Fibroblast of peridontal ligament (primary cell): ENCODE results near the gene DDX59.
"Not testable (repeated sequence)": the region's sequence is repeated elsewhere in the genome, so short reads cannot be mapped to it uniquely, and the experiment has no call there.

ENCODE experiments used
- DNase-seq: peaks from one replicate; pipeline ENCODE4 v3.0.0-alpha.2; 2010; ENCODE audit errors: extremely low read depth

The DDX59 gene

DNA sequence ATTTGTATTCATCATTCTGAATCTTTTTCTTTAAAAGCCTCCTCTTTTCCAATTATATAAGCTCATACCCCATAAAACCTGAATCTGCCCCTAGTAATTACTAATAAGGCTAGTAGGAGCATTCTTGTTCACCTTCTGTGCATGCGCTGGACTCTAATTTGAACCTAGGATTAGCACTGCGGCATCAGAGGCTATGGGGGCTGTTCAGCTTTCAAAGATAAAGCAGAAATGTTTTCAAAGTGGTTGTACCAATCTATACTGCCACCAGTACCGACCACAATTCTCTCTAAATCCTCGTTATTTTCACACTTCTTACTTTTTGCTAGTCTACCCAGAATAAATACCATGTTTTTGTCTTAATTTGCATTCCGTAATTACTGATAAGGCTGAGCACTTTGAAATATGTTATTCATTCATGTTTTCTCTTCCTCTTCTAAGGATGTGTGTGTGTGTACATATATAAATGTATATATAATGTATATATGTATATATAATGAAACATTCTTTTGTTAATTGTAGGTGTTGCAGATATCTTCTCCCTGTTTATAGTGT, 1.6 kb upstream of the DDX59 start:
- no peak for DNase-seq

DNA sequence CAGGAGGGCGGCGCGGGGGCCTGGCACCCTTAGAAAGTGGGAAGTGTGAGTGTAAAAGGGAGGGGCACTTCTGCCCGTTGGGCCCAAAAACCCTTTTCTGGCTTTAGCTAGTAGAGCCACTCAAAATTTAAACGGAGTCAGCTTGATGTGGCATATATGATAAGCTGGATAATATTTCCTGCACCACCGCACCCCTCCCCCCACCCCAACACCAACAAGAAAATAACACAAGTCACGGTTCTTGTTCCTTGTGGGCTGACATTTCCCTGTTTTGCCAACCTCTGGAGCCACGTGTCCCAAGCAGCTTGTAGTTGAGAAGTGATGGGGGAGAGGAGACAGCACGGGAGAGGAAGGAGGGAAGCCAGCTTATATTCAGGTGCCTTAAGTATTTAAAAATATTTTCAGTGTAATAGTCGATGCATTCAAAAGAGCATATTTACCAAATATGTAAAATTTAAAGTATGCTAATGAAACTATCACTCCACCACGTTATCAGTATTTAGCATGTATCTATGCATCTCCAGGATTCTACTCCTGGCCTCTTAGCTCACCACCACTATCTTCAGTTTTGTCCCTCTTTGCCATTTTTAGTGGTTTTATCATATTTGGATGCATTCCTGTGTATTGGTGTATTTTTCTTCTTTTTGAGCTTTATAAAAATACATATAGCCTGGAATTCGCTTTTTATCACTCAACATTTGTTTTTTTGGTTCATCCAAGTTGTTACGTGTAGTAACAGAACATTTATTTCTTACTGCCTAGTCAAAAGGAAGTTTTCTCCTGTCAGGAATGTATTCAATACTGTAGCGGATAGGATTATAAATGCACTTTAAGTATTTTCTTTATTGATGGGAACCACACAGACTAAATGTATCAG, 773 bp upstream of the DDX59 start:
- peak; percentile 73 for DNase-seq

DNA sequence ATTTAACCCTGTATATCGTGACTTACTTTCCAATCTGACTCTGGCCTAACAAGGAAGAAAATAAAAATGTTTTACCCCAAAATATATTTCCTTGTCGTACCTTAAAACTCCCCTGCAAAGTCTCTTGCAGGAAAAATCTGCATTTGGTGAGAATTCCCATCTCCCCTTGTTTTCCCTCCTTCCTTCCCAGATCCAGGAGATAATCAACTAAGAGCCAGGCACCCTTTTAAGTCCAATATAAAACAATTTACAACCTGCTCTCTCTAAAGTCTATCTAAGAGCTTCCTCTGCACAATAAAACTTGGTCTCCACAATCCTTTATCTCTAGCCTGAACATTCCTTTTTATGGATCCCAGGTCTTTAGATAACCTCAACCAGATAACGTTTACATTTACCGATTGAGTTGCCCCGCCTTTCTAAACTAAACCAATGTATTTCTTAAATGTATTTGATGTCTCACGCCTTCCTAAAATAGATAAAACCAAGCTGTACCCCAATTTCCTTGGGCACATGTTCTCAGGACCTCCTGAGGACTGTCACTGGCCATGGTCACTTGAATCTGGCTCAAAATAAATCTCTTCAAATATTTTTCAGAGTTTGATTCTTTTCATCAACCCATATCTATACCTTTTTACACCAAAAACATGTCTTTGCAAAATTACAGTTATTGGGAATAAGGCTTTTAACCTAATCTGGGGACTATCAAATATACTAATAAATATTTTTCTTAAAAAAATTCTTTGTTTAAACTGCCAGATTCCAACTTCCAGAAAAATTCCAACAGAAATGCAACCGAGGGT, 993 bp downstream of the DDX59 start:
- peak; percentile 8 for DNase-seq

DNA sequence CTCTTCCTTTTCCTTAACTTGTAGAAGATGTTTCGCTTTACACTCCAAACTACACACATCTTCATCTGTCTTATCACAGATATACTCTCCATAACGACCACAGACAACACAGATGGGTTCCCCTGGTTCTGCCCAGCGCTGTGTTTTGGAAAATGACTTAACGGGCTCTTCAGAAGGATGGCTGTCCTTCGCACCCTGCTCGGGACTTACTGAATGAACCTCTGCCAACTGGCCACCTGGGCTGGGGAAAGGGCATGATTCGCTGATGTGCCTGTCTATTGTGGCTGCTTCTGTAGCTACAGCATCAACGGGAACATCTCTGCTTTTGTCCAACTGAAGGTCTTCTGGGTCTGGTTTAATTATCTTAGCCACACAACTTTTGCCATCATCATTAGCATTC, 3.4 kb downstream of the DDX59 start:
- DNase-seq, result no peak

DNA sequence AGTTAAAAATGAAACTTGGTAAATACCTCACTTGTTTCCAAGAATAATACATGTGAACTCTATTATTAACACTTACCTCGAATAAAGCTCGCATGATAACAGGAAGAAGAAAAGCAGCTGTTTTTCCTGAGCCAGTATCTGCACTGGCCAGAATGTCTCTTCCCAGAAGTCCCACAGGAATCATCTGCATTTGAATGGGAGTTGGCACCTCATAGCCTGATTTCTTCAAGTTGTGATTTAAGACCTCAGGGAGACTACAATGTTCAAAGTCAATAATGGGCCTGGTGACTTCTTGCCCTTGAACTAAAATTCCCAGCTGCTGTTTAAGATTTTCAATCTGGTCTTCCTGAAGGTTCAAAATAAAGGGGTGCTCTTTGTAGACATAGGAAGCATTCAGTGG, 3.8 kb downstream of the DDX59 start:
- no peak for DNase-seq

DNA sequence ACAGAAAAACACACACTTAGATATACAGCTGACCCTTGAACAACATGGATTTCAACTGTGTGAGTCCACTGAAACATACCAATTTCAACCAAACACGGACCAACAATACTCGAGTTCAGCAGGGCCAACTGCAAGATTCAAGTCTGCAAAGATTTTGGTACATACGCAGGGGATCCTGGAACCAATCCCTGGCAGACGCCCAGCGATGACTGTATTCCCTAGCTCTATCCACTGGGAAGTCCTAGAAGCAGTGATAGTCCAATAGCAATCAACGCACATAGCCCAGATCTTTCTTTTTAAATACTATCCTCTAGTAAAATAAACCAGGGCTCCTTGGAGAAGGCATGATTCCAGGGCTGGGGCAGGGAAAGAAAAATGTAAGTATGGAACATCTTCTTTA, 9.0 kb downstream of the DDX59 start:
- no peak for DNase-seq

DNA sequence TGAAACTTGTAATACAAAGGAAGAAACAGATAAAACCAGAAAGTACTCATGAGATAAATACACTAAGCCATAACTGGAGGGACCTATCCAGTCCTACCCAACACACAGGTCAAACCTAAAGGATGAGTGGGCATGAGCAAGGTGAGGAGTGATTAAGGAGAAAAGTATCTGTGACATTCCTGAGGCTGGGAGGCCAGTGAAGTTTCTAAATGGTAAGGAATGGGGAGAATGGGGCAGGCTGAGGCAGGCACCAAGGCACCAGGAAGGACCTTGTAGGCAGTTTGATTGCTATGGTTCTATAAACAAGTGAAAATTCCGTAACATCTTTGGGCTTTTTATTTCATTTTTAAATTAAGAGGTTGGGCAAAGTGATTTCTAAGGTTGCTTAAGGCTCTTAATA, 10.4 kb downstream of the DDX59 start:
- DNase-seq, result no peak

DNA sequence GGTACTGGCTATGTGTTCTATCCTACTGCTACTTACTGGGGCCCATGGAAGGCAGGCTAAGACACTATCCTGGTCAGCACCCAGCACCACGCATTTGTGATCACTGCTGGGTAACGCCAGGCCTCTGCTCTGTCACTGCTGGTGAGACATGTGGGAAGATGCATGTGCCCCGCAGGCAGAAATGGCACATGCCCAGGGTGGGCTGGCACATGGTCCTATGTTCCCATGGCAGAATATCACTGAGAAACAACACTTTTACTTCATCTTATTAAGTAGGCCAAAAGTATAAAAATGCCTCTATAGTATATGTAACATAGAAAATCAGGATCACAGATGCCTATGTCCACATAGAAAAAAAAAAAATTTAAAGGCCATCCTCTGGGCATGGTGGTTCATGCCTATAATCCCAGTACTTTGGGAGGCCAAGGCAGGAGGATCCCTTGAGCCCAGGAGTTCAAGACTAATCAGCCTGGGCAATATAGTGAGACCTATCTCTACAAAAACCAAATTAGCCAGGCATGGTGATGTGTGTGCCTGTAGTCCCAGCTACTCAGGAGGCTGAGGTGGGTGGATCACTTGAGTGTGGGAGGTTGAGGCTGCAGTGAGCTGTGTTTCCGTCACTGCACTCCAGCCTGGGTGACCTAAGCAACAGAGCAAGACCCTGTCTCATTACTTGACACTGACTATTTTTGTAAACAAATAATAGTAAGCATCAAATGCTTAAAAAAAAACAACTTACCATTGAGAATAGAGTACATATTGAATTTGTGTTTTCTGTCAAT, 11.5 kb downstream of the DDX59 start:
- DNase-seq, result no peak

DNA sequence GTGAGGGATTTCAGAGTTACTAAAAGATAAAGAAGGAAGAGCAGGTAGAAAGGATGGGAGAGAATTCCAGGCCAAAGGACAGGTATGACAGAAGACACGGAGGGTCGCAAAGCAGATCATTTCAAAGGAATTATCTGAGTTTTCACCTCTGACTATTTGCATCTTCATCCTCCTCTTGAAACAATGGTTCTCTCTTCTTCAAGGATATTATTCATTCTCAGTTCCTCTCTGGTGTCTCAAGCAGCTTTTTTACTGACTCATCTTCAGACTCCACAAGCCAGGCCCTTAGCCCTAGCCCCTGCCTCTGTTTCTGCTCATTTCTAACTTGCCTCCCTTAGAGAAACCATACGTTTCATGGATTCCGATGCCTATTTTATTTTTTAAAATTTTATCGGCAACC, 15.0 kb downstream of the DDX59 start:
- no peak for DNase-seq

DNA sequence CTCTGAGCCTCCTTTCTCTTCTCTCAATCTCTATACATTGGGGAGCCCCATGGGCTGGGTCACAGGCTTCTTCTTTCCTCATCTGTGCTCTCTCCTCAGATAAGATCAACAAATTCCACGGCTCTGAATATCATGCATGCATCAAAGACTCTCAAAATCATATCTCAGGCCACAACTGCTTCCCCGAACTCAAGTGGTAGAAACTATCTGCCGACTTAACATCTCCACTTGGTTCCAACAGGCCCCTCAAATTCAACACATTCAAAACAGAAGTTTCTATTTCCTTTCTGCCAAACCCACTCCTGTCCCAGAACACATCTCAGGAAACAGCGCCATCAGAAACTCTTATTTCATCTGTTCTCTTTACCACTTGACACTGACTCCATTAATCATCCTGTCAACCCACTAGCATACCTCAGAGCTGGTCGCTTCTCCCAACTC, 16.7 kb downstream of the DDX59 start:
- DNase-seq, result no peak

DNA sequence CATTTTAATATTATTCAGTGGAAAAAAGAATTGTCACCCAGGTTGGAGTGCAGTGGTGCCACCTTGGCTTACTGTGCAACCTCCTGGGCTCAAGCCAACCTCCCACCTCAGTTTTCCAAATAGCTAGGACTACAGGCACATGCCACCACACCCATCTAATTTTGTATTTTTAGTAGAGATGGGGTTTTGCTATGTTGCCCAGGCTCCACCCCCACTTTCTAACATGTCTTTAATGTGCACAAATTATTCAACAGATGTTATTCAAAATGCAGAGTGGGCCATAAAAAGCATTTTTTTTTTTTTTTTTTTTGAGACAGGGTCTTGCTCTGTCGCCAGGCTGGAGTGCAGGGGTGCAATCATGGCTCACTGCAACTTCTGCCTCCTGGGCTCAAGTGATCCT, 17.3 kb downstream of the DDX59 start:
- DNase-seq, result no peak

DNA sequence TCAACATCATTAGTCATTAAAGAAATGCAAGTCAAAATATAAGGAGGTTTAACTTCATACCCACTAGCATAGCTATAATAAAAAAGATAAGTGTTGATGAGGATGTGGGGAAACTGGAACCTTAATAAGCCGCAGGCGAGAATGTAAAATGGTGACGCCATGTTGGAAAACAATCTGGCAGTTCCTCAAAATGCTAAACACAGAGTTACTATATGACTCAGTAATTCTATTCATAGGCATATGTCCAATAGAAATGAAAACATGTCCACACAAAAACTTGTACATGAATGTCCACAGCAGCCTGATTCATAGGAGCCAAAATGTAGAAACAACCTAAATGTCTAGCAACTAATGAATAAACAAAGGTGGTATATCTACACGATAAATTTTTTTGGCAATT, 23.2 kb downstream of the DDX59 start:
- DNase-seq, result no peak

DNA sequence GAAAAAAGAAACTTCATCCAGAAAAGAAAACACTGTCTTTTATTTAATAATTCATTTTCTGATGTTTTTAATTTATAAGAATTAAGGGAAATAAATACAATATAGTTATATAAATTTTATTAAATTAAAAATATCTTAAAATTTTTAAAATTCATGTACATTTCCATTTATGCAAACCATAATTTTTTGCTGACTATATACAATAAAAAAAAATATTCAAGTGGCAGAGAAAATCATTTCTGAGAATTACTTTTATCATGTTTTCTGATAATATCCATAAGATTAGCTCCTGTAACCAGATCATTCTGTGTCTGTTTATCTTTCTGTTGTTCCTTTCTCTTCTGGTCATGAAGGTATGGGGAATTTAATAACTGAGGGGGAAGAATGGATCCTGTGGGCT, 25.7 kb downstream of the DDX59 start:
- DNase-seq, result no peak

DNA sequence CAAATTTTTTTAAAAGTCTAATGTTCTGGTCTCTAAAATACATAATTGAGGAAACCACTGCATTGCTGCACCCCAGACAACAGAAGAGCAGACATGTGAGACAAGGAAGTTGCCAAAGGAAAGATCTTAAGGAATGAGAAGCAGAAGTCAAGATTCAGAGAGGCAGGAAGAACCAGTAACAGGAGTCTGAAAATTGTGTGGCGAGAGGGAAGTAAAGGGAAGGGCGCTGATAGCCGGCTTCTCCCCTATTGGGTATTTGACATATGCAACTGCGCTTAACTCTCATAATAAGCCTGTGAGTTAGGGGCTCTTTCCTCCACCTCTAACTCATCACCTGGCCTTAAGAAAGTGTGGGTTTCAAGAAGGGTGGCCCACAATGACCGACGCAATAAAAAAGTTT, 27.2 kb downstream of the DDX59 start:
- DNase-seq, result no peak

DNA sequence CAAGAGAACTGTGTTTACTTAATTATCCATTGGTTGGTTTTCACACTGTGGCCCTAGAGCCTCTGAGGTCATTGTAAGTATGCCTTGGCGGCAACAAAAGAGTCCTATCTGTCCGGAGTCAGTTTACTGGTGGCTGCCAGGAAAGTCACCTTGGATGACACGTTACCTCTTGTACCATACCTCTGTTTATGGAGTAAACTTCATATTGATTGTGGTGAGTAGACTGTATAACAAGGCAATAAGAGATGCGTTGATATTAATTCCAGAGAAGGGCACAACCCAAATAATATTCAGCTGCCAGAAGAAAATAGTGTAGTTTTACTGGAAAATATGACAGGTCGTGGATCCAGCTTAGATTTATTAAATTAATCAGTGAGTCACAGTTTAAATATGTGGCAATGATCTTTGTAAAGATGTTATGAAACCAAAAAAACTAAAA, 28.7 kb downstream of the DDX59 start:
- DNase-seq, result no peak

DNA sequence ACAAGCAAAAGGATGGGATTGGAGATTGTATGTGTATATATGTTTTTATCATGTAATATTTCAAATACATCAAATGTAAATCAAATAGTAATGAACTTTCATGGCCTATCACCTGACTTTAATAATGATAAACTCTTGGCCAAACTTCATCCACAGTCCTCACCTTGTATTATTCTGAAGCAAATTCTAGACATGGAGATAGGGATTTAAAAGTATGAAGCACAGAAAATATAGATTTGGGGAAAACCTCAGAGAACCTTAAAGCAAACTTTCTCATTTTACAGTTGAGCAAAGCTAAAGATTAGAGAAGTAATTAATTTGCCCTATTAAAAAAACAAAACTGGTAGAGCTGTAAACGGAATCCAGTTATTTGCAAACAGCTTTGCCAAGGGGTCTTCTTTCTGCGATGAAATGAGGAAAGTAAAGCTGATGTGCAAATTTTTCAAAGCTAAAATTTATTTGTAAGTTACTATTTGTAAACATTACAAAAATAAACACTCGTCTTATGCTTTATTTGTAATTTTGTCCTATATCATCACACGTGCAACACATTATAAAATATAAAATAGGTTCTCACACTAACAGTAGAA, 29.2 kb downstream of the DDX59 start:
- DNase-seq, result no peak

DNA sequence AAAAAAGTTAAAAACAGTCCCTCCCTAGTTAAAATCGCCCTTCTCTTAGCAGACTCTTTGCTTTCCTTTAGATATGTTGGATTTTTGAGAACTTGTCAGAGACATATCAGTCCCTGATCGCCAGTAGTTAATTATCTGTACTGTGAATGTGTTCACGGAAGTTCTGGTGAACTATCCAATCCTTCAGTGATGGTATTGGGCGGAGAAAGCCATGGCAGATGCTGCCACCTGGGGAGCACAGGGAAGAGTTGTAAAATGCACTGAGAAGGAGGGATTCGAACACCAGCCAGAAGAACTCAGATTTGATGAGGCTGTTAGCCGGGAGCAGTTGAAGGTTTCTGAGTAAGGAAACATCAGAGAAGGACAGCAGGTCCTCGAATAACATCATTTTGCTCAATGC, 31.6 kb downstream of the DDX59 start:
- DNase-seq, result no peak

DNA sequence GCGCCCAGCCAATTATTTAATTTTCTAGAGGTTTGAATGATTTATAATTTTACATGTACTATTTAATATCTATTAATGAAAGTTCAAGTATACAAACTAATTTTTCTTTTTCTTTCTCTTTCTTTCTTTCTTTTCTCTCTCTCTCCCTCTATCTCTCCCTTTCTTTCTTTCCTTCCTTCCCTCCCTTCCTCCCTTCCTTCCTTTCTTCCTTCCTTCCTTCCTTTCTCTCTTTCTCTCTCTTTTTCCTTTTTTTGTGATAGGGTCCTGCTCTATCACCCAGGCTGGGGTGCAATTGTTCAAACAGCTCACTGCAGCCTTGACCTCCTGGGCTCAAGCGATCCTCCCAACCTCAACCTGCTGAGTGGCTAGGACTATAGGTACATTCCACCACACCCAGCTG, 33.0 kb downstream of the DDX59 start:
- no peak for DNase-seq

DNA sequence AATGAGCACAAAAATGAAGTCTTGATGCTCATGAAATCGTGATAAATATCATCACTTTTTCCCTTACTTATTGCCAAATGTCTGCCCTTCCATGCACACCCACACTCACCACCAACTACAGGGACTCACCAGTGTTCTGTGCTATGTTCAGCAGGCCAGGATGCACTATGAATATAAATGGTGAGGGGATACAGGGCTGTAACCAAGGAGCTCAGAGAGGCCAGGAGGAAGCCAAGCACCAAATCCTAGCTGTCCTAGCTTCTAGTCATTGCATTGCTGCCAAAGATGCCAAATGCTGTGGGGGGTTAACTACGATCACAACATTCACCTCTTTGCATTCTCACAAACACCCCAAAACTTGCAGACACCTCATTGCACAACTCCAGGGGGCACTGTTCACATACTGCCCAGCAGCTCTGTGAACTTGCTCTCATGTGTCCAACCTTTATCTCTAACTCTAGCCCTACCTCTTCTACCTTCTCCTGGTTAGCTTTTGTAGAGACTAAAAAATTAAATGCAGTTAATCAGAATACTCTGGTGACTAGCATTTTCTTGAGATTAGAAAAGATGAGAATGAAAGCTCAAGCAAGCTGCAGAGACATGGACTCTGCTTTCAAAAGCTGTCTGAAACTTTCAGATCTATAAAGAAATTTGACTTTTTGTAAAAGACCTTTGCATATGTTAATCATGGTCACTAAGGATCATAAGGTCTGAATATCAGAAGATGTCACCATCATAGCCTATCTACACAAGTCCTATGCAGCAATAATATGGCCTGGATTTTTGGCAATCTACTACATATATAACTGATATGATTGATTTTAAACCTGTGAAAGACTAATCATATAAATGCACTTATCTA, 35.2 kb downstream of the DDX59 start:
- no peak for DNase-seq

DNA sequence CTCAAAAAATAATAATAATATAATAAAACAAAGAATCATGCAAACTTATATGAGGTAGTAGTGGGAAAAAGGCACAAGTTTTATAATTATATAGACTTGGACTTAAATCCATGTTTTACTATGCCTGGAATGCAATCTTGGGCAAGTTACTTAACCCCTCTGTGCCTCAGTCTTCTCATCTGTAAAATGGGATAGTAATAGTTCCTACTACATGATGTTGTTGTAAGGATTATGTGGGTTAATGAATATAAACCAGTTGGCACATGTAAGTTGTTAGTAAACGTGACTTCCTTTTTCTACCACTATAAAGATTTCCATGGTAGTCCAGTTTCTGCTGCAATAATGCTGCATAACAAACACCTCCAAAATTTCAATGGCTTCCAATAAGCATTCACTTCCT, 38.3 kb downstream of the DDX59 start:
- DNase-seq, result no peak

DNA sequence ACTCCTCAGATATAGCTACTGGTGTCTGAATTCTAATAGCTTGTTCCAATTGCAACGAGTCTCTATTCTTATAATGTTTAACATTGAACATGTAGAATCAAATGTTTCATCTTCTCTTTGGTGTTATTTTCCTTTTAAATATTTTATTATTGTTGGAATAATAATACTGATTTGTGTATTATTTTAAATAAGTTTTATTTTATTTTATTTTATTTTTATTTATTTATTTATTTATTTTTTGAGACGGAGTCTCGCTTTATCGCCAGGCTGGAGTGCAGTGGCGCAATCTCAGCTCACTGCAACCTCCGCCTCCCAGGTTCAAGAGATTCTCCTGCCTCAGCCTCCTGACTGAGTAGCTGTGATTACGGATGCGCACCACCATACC, 39.2 kb downstream of the DDX59 start:
- DNase-seq, result not testable (repeated sequence)
